IgD-negative memory B cell (primary cell): ENCODE measurements around the gene RAP2A. TPM values are rescaled to one million over a fixed set of nuclear protein-coding genes. Genes with fewer than 3 reads are reported as not detected.

Experiments
- H3K27ac Mint-ChIP-seq, 3 donors: one replicate each; pipeline ENCODE4 v1.8.0; 2020 to 2022; ENCODE audit warnings: mild to moderate bottlenecking in 3 of 3, mixed read lengths in 3 of 3, moderate library complexity in 1 of 3
- H3K27me3 Mint-ChIP-seq: one replicate; pipeline ENCODE4 v1.8.0; 2021; ENCODE audit warnings: mixed read lengths
- H3K36me3 Mint-ChIP-seq: one replicate; pipeline ENCODE4 v1.8.0; 2020; ENCODE audit warnings: mild to moderate bottlenecking, mixed read lengths
- H3K4me1 Mint-ChIP-seq, 3 donors: one replicate each; pipeline ENCODE4 v1.8.0; 2020 to 2022; ENCODE audit warnings: mixed read lengths in 3 of 3, mild to moderate bottlenecking in 1 of 3
- H3K4me3 Mint-ChIP-seq, 4 donors: one replicate each; pipeline ENCODE4 v1.8.0; 2020 to 2022; ENCODE audit warnings: mild to moderate bottlenecking in 4 of 4, mixed read lengths in 4 of 4, moderate library complexity in 3 of 4
- H3K9me3 Mint-ChIP-seq, 3 donors: one replicate each; pipeline ENCODE4 v1.8.0; 2020 to 2021; ENCODE audit warnings: mixed read lengths in 3 of 3, mild to moderate bottlenecking in 1 of 3
- polyA plus RNA-seq: library from polyadenylated mRNA; unstranded; fragments of 300-500 nt; fragmentation: Illumina TruSeq; gene quantifications from one replicate; pipeline ENCODE4 v1.2.3, GENCODE V29; 2021

The RAP2A gene
- polyA plus RNA-seq, 1 donor from 2014 or later: 1.7 TPM

GRCh38 chr13:97485320-97485719, 51.4 kb downstream of the RAP2A start:
- H3K9me3 Mint-ChIP-seq: no peaks in the 10 kb centered on the region
- no peak overlapping the region for H3K27ac Mint-ChIP-seq
- H3K4me3 Mint-ChIP-seq: no peak overlapping the region
- H3K27me3 Mint-ChIP-seq: no peaks in the 10 kb centered on the region
- peaks cover 2% of the 10 kb centered on the region for H3K36me3 Mint-ChIP-seq
- H3K4me1 Mint-ChIP-seq: peaks cover 0 to 1% (median 0%) of the 10 kb centered on the region in 3 donors

- H3K36me3 Mint-ChIP-seq: peaks cover 2% of the 10 kb centered on the region
- peaks cover 0 to 6% (median 0%) of the 10 kb centered on the region in 3 donors for H3K9me3 Mint-ChIP-seq
These were observed 56.8 kb downstream of the RAP2A start for GRCh38 chr13:97490702-97491307.

DNA sequence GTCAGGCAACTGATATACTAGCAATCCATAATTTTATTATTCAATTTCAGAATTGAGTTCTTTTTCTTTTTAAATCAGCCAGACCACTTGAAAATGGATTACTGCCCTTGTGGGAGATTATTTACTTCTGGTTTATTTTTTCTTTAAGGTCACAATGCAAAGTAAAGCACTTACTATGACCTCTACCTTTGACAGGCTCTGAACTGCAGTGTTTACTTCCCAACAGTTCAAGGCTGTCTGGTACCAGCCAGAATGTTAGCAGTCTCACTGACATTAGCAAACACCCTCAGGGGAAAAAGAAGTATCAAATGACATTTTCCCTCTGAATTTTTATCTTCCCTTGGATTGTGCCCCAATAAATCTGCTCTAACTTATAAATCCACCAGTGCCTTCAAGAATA, 57.5 kb downstream of the RAP2A start:
- H3K9me3 Mint-ChIP-seq: peaks cover 0 to 6% (median 0%) of the 10 kb centered on the region in 3 donors
- no peak overlapping the region for H3K4me3 Mint-ChIP-seq
- peaks cover 2% of the 10 kb centered on the region for H3K36me3 Mint-ChIP-seq
- peaks cover 7% of the 10 kb centered on the region for H3K27me3 Mint-ChIP-seq
- H3K4me1 Mint-ChIP-seq: peaks cover 0 to 1% (median 0%) of the 10 kb centered on the region in 3 donors
- no peak overlapping the region for H3K27ac Mint-ChIP-seq

More at GRCh38 chr13:97490702-97491307, 56.8 kb downstream of the RAP2A start:
- Mint-ChIP-seq H3K4me3 (no peak overlapping the region), H3K4me1 (peaks cover 0 to 1% (median 0%) of the 10 kb centered on the region in 3 donors), H3K27ac (no peak overlapping the region), H3K27me3 (peaks cover 7% of the 10 kb centered on the region)

DNA sequence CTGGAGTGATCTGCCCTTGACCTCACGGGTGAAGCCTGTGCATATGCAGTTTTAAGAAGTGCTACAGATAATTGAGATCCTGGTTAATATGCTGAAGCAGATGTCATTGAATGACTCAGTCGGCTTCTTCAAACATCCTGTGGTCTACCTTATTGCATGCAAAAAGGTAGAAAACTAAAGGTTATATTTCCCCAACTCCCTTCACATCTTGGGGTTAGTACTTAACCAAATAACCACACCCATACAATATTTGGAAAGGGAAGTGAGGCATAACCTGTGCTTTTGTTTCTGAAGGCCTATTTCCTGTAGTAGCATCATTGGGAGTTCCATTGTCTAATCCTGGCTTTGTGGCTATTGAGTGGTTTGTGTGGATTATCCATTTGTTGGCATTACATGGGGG, 58.3 kb downstream of the RAP2A start:
- Mint-ChIP-seq H3K36me3 (peaks cover 2% of the 10 kb centered on the region), H3K9me3 (peaks cover 0 to 6% (median 0%) of the 10 kb centered on the region in 3 donors), H3K4me3 (no peak overlapping the region), H3K4me1 (peaks cover 0 to 1% (median 0%) of the 10 kb centered on the region in 3 donors), H3K27me3 (peaks cover 7% of the 10 kb centered on the region), H3K27ac (no peak overlapping the region)

- no peak overlapping the region for H3K27ac Mint-ChIP-seq
- H3K4me3 Mint-ChIP-seq: no peak overlapping the region
- peaks cover 7% of the 10 kb centered on the region for H3K27me3 Mint-ChIP-seq
- H3K9me3 Mint-ChIP-seq: peaks cover 0 to 6% (median 0%) of the 10 kb centered on the region in 3 donors
- H3K4me1 Mint-ChIP-seq: peaks cover 0 to 1% (median 0%) of the 10 kb centered on the region in 3 donors
- peaks cover 2% of the 10 kb centered on the region for H3K36me3 Mint-ChIP-seq
These were observed 58.9 kb downstream of the RAP2A start for GRCh38 chr13:97492684-97493371.

- Mint-ChIP-seq H3K36me3 (peaks cover 2% of the 10 kb centered on the region), H3K4me3 (no peak overlapping the region), H3K27ac (no peak overlapping the region), H3K27me3 (peaks cover 7% of the 10 kb centered on the region), H3K9me3 (peaks cover 0 to 6% (median 0%) of the 10 kb centered on the region in 3 donors), H3K4me1 (peaks cover 0 to 1% (median 0%) of the 10 kb centered on the region in 3 donors)
These were observed 59.5 kb downstream of the RAP2A start for GRCh38 chr13:97493456-97493855.

- H3K27me3 Mint-ChIP-seq: peaks cover 7% of the 10 kb centered on the region
- H3K4me3 Mint-ChIP-seq: peak overlapping the region in 1 of 4 donors; percentile 18
- no peak overlapping the region for H3K27ac Mint-ChIP-seq
- peaks cover 0 to 6% (median 0%) of the 10 kb centered on the region in 3 donors for H3K9me3 Mint-ChIP-seq
- H3K4me1 Mint-ChIP-seq: no peaks in the 10 kb centered on the region
- no peaks in the 10 kb centered on the region for H3K36me3 Mint-ChIP-seq
These were observed 61.7 kb downstream of the RAP2A start for GRCh38 chr13:97495678-97496077.

DNA sequence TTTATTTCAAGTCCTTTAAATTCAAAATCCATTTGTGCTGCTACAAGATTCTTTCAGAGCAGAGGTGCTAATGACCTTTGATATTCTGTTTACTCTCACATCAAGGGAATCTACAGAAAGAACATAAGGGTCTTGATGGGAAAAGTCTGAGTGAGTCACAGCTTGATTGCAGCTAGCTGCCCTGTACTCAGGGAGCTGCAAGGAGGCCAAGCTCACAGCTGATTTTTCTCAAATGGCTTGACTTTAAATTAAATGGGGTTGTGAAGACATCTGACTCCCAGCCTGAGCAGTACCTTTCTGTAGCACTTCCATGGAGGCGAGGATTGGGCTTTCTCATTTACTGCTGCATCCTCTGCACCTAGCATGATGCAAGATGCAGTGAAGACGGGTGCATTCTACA, 62.5 kb downstream of the RAP2A start:
- Mint-ChIP-seq H3K27ac (no peak overlapping the region), H3K4me1 (no peaks in the 10 kb centered on the region), H3K27me3 (peaks cover 7% of the 10 kb centered on the region), H3K4me3 (no peak overlapping the region), H3K36me3 (no peaks in the 10 kb centered on the region), H3K9me3 (no peaks in the 10 kb centered on the region)

DNA sequence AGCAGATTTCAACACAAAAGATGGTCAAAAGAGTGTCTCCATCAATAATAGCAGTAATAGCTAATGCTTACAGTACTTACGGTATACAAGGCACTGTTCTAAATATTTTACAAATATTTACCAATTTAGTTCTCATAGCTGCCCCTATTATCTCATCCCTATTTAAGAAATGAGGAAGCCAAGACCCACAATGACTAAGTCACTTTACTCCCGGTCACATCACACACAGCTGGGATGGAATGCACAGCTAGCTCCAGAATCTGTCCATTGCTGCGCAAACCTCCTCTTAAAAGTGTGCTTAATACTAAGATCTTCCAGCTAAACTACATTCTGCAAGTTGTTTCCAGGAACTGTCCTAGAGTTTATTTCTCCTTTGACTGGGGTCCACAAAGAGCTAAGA, 63.4 kb downstream of the RAP2A start:
- H3K4me1 Mint-ChIP-seq: no peaks in the 10 kb centered on the region
- no peak overlapping the region for H3K4me3 Mint-ChIP-seq
- no peaks in the 10 kb centered on the region for H3K9me3 Mint-ChIP-seq
- H3K36me3 Mint-ChIP-seq: no peaks in the 10 kb centered on the region
- no peak overlapping the region for H3K27ac Mint-ChIP-seq
- H3K27me3 Mint-ChIP-seq: peaks cover 7% of the 10 kb centered on the region

GRCh38 chr13:97498419-97498818, 64.5 kb downstream of the RAP2A start:
- no peaks in the 10 kb centered on the region for H3K36me3 Mint-ChIP-seq
- H3K27me3 Mint-ChIP-seq: peaks cover 8% of the 10 kb centered on the region
- H3K4me3 Mint-ChIP-seq: no peak overlapping the region
- no peak overlapping the region for H3K27ac Mint-ChIP-seq
- H3K9me3 Mint-ChIP-seq: no peaks in the 10 kb centered on the region
- H3K4me1 Mint-ChIP-seq: no peaks in the 10 kb centered on the region

DNA sequence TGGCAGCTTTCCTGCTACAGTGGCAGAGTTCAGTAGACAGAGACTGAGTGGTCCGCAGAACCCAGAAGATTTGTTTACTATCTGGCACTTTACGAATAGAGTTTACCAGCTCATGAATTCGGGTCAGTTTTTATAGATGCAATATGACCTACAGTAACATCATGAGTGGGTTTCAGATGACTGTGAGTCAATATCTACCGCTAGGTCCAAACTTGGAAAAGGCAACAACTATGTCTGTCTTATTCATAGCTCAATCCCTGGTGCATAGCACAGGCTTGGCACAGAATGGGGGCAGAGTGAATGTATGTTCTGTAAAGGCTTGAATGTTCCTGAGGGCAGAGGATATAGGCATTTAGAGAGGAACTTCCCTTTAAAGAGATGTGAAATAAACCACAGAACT, 65.2 kb downstream of the RAP2A start:
- no peaks in the 10 kb centered on the region for H3K9me3 Mint-ChIP-seq
- H3K27ac Mint-ChIP-seq: no peak overlapping the region
- no peaks in the 10 kb centered on the region for H3K36me3 Mint-ChIP-seq
- H3K4me3 Mint-ChIP-seq: no peak overlapping the region
- peaks cover 8% of the 10 kb centered on the region for H3K27me3 Mint-ChIP-seq
- no peaks in the 10 kb centered on the region for H3K4me1 Mint-ChIP-seq

GRCh38 chr13:97502181-97502580, 68.2 kb downstream of the RAP2A start:
- Mint-ChIP-seq H3K27me3 (peaks cover 6% of the 10 kb centered on the region), H3K36me3 (peaks cover 1% of the 10 kb centered on the region), H3K4me1 (no peaks in the 10 kb centered on the region), H3K4me3 (no peak overlapping the region), H3K9me3 (no peaks in the 10 kb centered on the region), H3K27ac (no peak overlapping the region)

DNA sequence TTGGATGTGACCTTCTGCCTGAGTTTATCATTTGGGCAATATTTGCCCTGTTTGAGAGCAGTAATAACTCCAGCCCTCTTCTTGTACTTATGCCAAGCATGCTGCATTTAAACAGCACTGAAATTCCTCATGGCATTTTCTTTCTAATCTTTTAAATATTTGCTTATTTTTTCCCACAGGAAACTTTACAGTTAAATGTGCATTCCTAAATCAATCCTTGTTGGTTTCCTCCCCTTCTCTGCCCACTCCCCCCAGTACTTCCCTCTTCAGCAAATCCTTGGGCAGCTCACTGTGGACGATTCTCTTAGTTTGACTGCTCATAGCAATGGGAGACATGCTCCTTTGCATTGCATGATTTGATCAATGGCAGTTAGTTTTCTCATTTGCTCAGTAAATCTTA, 68.7 kb downstream of the RAP2A start:
- peaks cover 8% of the 10 kb centered on the region for H3K27me3 Mint-ChIP-seq
- H3K36me3 Mint-ChIP-seq: peaks cover 1% of the 10 kb centered on the region
- H3K9me3 Mint-ChIP-seq: no peaks in the 10 kb centered on the region
- no peak overlapping the region for H3K4me3 Mint-ChIP-seq
- H3K4me1 Mint-ChIP-seq: no peaks in the 10 kb centered on the region
- H3K27ac Mint-ChIP-seq: no peak overlapping the region

- H3K4me3 Mint-ChIP-seq: no peak overlapping the region
- H3K4me1 Mint-ChIP-seq: peaks cover 0 to 1% (median 0%) of the 10 kb centered on the region in 3 donors
- peaks cover 10% of the 10 kb centered on the region for H3K27me3 Mint-ChIP-seq
- H3K36me3 Mint-ChIP-seq: peaks cover 3% of the 10 kb centered on the region
- H3K27ac Mint-ChIP-seq: no peak overlapping the region
- peaks cover 0 to 3% (median 2%) of the 10 kb centered on the region in 3 donors for H3K9me3 Mint-ChIP-seq
These were observed 71.0 kb downstream of the RAP2A start for GRCh38 chr13:97505017-97505416.

DNA sequence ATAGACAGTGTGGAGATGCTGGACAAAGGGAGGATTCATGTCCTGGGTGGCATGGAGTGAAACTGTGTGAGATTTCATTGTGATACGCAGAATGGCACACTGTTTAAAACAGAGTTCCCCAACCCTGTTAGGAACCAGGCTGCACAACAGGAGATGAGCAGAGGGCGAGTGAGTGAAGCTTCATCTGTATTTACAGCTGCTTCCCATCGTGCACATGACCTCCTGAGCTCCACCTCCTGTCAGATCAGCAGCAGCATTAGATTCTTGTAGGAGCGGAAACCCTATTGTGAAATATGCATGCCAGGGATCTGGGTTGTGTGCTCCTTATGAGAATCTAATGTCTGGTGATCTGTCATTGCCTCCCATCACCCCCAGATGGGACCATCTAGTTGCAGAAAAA, 72.5 kb downstream of the RAP2A start:
- Mint-ChIP-seq H3K36me3 (peaks cover 3% of the 10 kb centered on the region), H3K27ac (no peak overlapping the region), H3K4me1 (peaks cover 0 to 1% (median 0%) of the 10 kb centered on the region in 3 donors), H3K27me3 (peaks cover 10% of the 10 kb centered on the region), H3K9me3 (peaks cover 5 to 6% (median 6%) of the 10 kb centered on the region in 3 donors), H3K4me3 (no peak overlapping the region)

DNA sequence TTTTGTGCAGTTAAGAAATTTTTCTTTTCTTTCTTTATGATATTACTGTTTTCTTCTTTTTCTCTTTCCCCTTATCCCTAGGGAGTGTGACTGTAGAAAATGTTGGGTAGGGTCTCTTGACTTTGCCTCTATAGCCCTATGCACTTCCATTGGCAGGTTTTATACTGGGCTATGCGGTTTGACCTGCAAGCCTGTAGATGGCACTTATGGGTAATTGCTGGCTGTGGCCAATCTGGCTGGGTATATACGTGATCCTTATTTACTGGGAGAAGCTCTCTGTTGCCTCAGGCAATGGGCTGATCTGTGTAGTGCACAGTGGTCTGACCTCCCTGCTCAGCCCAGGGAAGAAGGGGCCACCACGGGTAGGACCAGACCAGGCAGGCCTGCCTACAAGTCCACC, 78.8 kb downstream of the RAP2A start:
- Mint-ChIP-seq H3K27ac (no peak overlapping the region), H3K4me1 (peaks cover 0 to 1% (median 0%) of the 10 kb centered on the region in 3 donors), H3K9me3 (peaks cover 5 to 16% (median 9%) of the 10 kb centered on the region in 3 donors), H3K36me3 (peaks cover 2% of the 10 kb centered on the region), H3K4me3 (no peak overlapping the region), H3K27me3 (peaks cover 5% of the 10 kb centered on the region)
